SK-N-SH (cell line): ENCODE results near the gene MIPOL1.
"Not testable (repeated sequence)": the region's sequence is repeated elsewhere in the genome, so short reads cannot be mapped to it uniquely, and the experiment has no call there.

Source experiments
- CTCF ChIP-seq: fragments of 200-600 bp; sonication (generic); IDR thresholded peaks from 2 replicates; pipeline ENCODE4 v1.6.1; 2017; ENCODE audit warnings: antibody characterized with exemption, mild to moderate bottlenecking, moderate library complexity
- EP300 ChIP-seq, 2 experiments: IDR thresholded peaks; 2 replicates each; pipeline versions ENCODE4 v1.4.0 to v1.6.1; 2012; ENCODE audit warnings: borderline replicate concordance in 1 of 2, low read depth in 1 of 2, low read length in 1 of 2
- EZH2phosphoT487 ChIP-seq: fragments of 200-600 bp; sonication (generic); IDR thresholded peaks from 2 replicates; pipeline ENCODE4 v1.6.1; 2017; ENCODE audit warnings: low read depth, mixed run types, mild to moderate bottlenecking, antibody characterized with exemption, moderate library complexity, borderline replicate concordance
- GABPA ChIP-seq: IDR thresholded peaks from 2 replicates; pipeline ENCODE4 v1.4.0; 2012; ENCODE audit warnings: low read depth, mild to moderate bottlenecking
- JUND ChIP-seq: IDR thresholded peaks from 2 replicates; pipeline ENCODE4 v1.4.0; 2012
- PBX3 ChIP-seq: IDR thresholded peaks from 2 replicates; pipeline ENCODE4; 2012
- POLR2AphosphoS5 ChIP-seq: IDR thresholded peaks from 2 replicates; pipeline ENCODE4 v1.6.1; 2012; ENCODE audit warnings: low read depth, low read length
- REST ChIP-seq: IDR thresholded peaks from 2 replicates; pipeline ENCODE4 v1.6.1; 2012; ENCODE audit warnings: mild to moderate bottlenecking, low read depth, low read length, moderate library complexity
- SIN3A ChIP-seq: IDR thresholded peaks from 2 replicates; pipeline ENCODE4 v1.6.1; 2012; ENCODE audit warnings: low read depth, mild to moderate bottlenecking, low read length, moderate library complexity, borderline replicate concordance
- SMC3 ChIP-seq: IDR thresholded peaks from 2 replicates; pipeline ENCODE4 v1.6.1; 2012; ENCODE audit warnings: low read depth, low read length, improper control_type of control experiment
- USF1 ChIP-seq: IDR thresholded peaks from 2 replicates; pipeline ENCODE4 v1.4.0; 2012; ENCODE audit warnings: low read depth, borderline replicate concordance
- USF2 ChIP-seq: fragments of 150-350 bp; IDR thresholded peaks from 2 replicates; pipeline ENCODE4 v1.6.1; 2017; ENCODE audit warnings: antibody characterized with exemption, low read length, low read depth, borderline replicate concordance
- YY1 ChIP-seq: IDR thresholded peaks from 2 replicates; pipeline ENCODE4 v1.4.0; 2012; ENCODE audit warnings: low read depth, mild to moderate bottlenecking

- not testable (repeated sequence) for TF ChIP-seq POLR2AphosphoS5; CTCF; EP300 (IDR thresholded peaks at IDR 0.05; ENCODE audit: borderline replicate concordance in 1 of 2, low read depth in 1 of 2, low read length in 1 of 2); REST; USF2; JUND; SIN3A; EZH2phosphoT487; USF1; YY1; PBX3; GABPA; SMC3
Observed at GRCh38 chr14:37397157-37397940, 199.6 kb downstream of the MIPOL1 start.
